Kidney (tissue), 14 donors: ENCODE data around the gene MCIDAS. TPM values are rescaled to one million over a fixed set of nuclear protein-coding genes. Genes with fewer than 3 reads are reported as not detected.

Source experiments
- DNase-seq, 5 donors: peaks; one replicate each; pipeline ENCODE4 v3.0.0-alpha.2; 2013 to 2020
- FAIRE-seq: peaks from 2 replicates; lab custom pipeline; 2012; peaks lifted over from hg19 to GRCh38; lab: Jason Lieb, UNC
- H3K27ac ChIP-seq, 2 donors: one replicate each; pipeline ENCODE4 v1.7.0; 2013; ENCODE audit warnings: low read depth in 2 of 2, low read length in 2 of 2, inconsistent platforms in 1 of 2
- H3K27me3 ChIP-seq: one replicate; pipeline ENCODE4 v1.7.1; 2013; ENCODE audit warnings: low read length, inconsistent platforms; ENCODE audit not compliant: control insufficient read depth, insufficient read depth
- H3K36me3 ChIP-seq, 3 donors: one replicate each; pipeline versions ENCODE4 v1.7.0 to v1.7.1; 2013; ENCODE audit warnings: low read length in 3 of 3, control low read depth in 1 of 3, inconsistent platforms in 1 of 3; ENCODE audit not compliant: insufficient read depth in 3 of 3, control insufficient read depth in 2 of 3
- H3K4me1 ChIP-seq, 3 donors: one replicate each; pipeline versions ENCODE4 v1.7.0 to v1.7.1; 2013; ENCODE audit warnings: low read length in 3 of 3, inconsistent platforms in 1 of 3, low read depth in 1 of 3; ENCODE audit not compliant: control insufficient read depth in 2 of 3, insufficient read depth in 2 of 3
- H3K4me3 ChIP-seq, 3 donors: one replicate each; pipeline versions ENCODE4 v1.7.0 to v1.8.1; 2013; ENCODE audit warnings: low read length in 3 of 3, control low read depth in 1 of 3, inconsistent platforms in 1 of 3
- H3K9ac ChIP-seq, 3 donors: one replicate each; pipeline versions ENCODE4 v1.7.0 to v1.7.1; 2013; ENCODE audit warnings: low read length in 3 of 3, control low read depth in 1 of 3, inconsistent platforms in 1 of 3
- H3K9me3 ChIP-seq, 3 donors: one replicate each; pipeline versions ENCODE4 v1.7.0 to v1.7.1; 2013; ENCODE audit warnings: low read length in 3 of 3, control low read depth in 1 of 3, inconsistent platforms in 1 of 3; ENCODE audit not compliant: control insufficient read depth in 2 of 3, insufficient read depth in 1 of 3
- intact Hi-C: fragments of 100-400 bp; cut with DNase I; formaldehyde crosslinking; loops from one replicate; pipeline ENCODE4 v1.11.1; 2022
- polyA plus RNA-seq: library from polyadenylated mRNA; stranded (reverse); fragments of 350-450 nt; fragmentation: Illumina TruSeq; extraction: RNeasy Lipid Tissue Mini Kit (QIAGEN cat#74804); gene quantifications from one replicate; pipeline ENCODE4 v1.2.3, GENCODE V29; 2014; ENCODE audit warnings: low read depth, low replicate concordance; ENCODE audit not compliant: insufficient read depth
- total RNA-seq: library from RNA; stranded (reverse); fragmentation: NEBNext Ultra II Directional; extraction: Animal tissue kit (Norgen Biotek cat#: 25700); gene quantifications from one replicate; pipeline ENCODE4 v1.2.1, GENCODE V29; 2021
- TF ChIP-seq, protein P1 (sequence below): IDR thresholded peaks from 3 replicates; pipeline ENCODE4 v1.5.1; 2012; ENCODE audit warnings: mild to moderate bottlenecking, moderate library complexity, borderline replicate concordance; ENCODE audit not compliant: insufficient read depth; ENCODE audit errors: extremely low read depth
- donor health status: control.
- donor health status: control.
- donor health status: control.
- donor health status: control.
- donor health status: control.
- donor health status: DM: yes; HTN: yes; CAD: no.
- donor health status: Normal renal cell carcinoma (clear cell type).

The MCIDAS gene
- total and polyA plus RNA-seq, 2 donors from 2014 or later, result 0.13 TPM; not detected in 1

DNA sequence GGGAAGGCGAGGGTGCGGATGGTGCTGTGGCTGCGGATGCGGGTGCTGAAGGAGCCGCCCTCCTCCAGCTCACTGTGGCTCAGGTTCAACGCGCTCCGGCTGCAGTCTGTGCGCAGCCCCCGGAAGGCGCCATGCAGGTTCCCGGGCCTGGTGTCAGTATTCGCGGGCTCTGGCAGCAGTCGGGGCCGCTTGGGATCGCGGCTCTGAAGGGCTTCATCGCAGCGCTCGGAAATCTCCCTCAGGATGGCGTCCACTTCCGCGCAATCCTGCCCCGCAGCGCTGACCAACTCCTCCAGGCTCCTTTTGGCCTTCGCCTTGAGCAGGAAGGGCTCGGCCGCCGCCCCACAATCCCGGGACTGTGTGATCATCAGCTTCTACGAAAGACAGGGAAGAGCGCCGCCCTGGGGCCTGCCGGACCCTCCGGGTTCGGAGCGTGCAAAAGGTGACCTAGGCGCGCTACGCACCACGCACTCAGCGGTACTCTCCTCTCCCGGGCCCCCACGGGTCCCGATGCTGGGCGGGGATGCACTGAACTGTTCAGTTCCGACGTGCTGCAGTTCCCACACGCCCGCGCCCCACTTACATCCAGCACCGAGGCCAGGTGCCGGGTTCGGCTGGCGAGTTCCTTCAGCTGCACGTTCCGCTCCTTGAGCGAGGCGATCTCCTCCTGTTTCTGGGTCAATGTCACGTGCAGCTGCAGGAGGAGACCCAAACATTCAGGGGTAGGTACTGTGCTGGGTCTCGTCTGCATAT is 6.5 kb downstream of the MCIDAS start:
- TF ChIP-seq, protein P1, sequence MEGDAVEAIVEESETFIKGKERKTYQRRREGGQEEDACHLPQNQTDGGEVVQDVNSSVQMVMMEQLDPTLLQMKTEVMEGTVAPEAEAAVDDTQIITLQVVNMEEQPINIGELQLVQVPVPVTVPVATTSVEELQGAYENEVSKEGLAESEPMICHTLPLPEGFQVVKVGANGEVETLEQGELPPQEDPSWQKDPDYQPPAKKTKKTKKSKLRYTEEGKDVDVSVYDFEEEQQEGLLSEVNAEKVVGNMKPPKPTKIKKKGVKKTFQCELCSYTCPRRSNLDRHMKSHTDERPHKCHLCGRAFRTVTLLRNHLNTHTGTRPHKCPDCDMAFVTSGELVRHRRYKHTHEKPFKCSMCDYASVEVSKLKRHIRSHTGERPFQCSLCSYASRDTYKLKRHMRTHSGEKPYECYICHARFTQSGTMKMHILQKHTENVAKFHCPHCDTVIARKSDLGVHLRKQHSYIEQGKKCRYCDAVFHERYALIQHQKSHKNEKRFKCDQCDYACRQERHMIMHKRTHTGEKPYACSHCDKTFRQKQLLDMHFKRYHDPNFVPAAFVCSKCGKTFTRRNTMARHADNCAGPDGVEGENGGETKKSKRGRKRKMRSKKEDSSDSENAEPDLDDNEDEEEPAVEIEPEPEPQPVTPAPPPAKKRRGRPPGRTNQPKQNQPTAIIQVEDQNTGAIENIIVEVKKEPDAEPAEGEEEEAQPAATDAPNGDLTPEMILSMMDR, result no peak
- FAIRE-seq, result no peak
- intact Hi-C loops, result no loop called here
- H3K4me3 ChIP-seq, result peak overlapping the region in 1 of 3 donors; percentile 11
- DNase-seq, result peak; percentile 37 to 78 (median 55)
- no peaks in the 10 kb centered on the region for H3K36me3 ChIP-seq
- peaks cover 0 to 8% (median 0%) of the 10 kb centered on the region in 3 donors for H3K4me1 ChIP-seq
- H3K9ac ChIP-seq, result no peak overlapping the region
- H3K9me3 ChIP-seq, result no peaks in the 10 kb centered on the region
- no peak overlapping the region for H3K27ac ChIP-seq
- peaks cover 57% of the 10 kb centered on the region for H3K27me3 ChIP-seq

DNA sequence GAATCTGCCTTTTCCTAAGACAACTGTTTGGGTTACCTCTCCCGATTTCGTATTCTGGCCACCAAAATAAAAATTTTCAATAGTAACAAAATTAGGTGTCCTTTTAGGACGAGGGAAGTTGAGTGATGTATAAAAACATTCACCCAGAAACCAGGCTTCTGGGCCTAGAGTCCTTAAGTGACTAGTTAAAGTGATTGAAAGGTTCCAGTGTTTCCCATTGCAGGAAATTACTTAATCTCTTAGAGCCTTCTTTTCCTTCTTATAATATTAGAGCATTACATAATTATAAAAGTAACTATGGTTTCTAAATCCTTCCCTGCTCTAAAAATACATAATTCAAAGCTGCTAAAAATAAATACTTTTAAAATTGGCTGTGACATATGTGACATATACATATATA is 7.3 kb downstream of the MCIDAS start:
- Histone ChIP-seq H3K4me3 (no peak overlapping the region), H3K9ac (no peak overlapping the region), H3K9me3 (no peaks in the 10 kb centered on the region), H3K4me1 (peaks cover 0 to 8% (median 0%) of the 10 kb centered on the region in 3 donors), H3K36me3 (no peaks in the 10 kb centered on the region), H3K27me3 (peaks cover 49% of the 10 kb centered on the region), H3K27ac (no peak overlapping the region)
- TF ChIP-seq, protein P1, result no peak
- FAIRE-seq (no peak), DNase-seq (no peak)
- intact Hi-C loops, result no loop called here

DNA sequence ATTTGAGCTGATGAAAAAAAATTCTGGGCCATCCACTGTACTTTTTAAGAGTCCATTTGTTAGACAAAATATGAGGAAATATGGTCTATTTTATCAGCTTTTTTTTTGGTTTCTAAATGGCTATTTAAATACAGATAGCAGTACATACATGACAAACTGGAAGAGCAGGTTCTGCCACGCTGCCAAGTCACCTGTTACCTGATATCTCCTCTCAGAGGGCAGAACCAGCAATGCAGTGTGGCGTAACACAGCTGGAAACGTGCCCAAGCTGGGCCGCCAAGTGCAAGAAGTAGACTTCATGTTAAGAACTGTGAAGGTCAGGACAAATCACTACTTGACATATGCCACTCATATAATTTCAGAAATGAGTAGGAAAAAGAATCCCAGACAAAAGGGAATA is 8.1 kb downstream of the MCIDAS start:
- Histone ChIP-seq H3K4me1 (peaks cover 0 to 8% (median 0%) of the 10 kb centered on the region in 3 donors), H3K36me3 (no peaks in the 10 kb centered on the region), H3K27ac (no peak overlapping the region), H3K27me3 (peaks cover 41% of the 10 kb centered on the region), H3K4me3 (no peak overlapping the region), H3K9me3 (no peaks in the 10 kb centered on the region), H3K9ac (no peak overlapping the region)
- FAIRE-seq (no peak), DNase-seq (peak; percentile 62 to 89 (median 75))
- TF ChIP-seq, protein P1, result no peak
- intact Hi-C loops, result no loop called here
